Measurements from ENCODE around the gene DUSP14. TPM values are rescaled to one million over a fixed set of nuclear protein-coding genes. Genes with fewer than 3 reads are reported as not detected.

DUSP14 gene
- polyA plus RNA-seq, 1 of the 3 experiments (the other 2 are of a cell fraction): 85.8 TPM

GRCh38 chr17:37458805-37459204 lies 30.9 kb upstream of the DUSP14 start:
- H3K9me3 ChIP-seq: no peaks in the 10 kb centered on the region
- H3K4me2 ChIP-seq: peak overlapping the region; percentile 29; the same call in 1 of the 2 replicates
- H3K9me2 ChIP-seq: no peaks in the 10 kb centered on the region
- H3K27ac ChIP-seq (ENCODE audit: low read depth in 2 of 2, low read length in 1 of 2): peak overlapping the region in 1 of 2 experiments; percentile 88; a peak in 2 of 4 replicates
- peaks cover 18% of the 10 kb centered on the region for H3F3A ChIP-seq (replicated peaks; ENCODE audit: insufficient read depth)
- H3K4me3 ChIP-seq (ENCODE audit: low read depth in 2 of 2, low read length in 1 of 2): no peak overlapping the region
- peaks cover 4% of the 10 kb centered on the region; the same call in 1 of the 2 replicates for H4K20me1 ChIP-seq (ENCODE audit: insufficient read depth)
- no peaks in the 10 kb centered on the region for H3K27me3 ChIP-seq (ENCODE audit: insufficient read depth)
- TF ChIP-seq JUND (IDR thresholded peaks at IDR 0.05) (peak; percentile 66), MEF2A (IDR thresholded peaks at IDR 0.05; ENCODE audit: borderline replicate concordance, low read depth) (no peak), PBX3 (IDR thresholded peaks at IDR 0.05) (peak; percentile 76), FOSL2 (IDR thresholded peaks at IDR 0.05; ENCODE audit: borderline replicate concordance, low read depth) (peak; percentile 61; the same call in 1 of the 2 replicates), RXRA (IDR thresholded peaks at IDR 0.05; ENCODE audit: borderline replicate concordance, low read depth) (peak; percentile 61; the same call in 1 of the 2 replicates)
- H3K36me3 ChIP-seq (replicated peaks in 1 of 2; ENCODE audit: control insufficient read depth in 1 of 2, insufficient read depth in 2 of 2, low read length in 1 of 2): peaks cover 0 to 33% of the 10 kb centered on the region in 2 experiments
- H2AFZ ChIP-seq (ENCODE audit: low read depth): no peak overlapping the region
- no peak for DNase-seq
- ChIA-PET POLR2A (no interaction called here), CTCF (interaction anchor here (1.2 kb wide), 1 partner anchor 86 kb away, joined by 3 read pairs; no protein-coding TSS in a partner anchor)
- WGBS (ENCODE audit: low lambda C conversion rate): 64% methylated on average over 3 of the region's 3 CpGs
- no peaks in the 10 kb centered on the region; the same call in 1 of the 2 replicates for H3K79me2 ChIP-seq (ENCODE audit: insufficient read depth)
- H3K9ac ChIP-seq: no peak overlapping the region
- H3K4me1 ChIP-seq (ENCODE audit: control insufficient read depth in 1 of 2, insufficient read depth in 2 of 2, low read depth in 1 of 2, low read length in 1 of 2): no peaks in the 10 kb centered on the region

GRCh38 chr17:37461668-37462067 lies 28.0 kb upstream of the DUSP14 start:
- H3K9ac ChIP-seq: no peak overlapping the region
- H3K4me3 ChIP-seq (ENCODE audit: low read depth in 2 of 2, low read length in 1 of 2): no peak overlapping the region
- ChIA-PET POLR2A (no interaction called here), CTCF (no interaction called here)
- 0 out of 4 replicates have a peak, but pooled peaks cover 0 to 5% of the 10 kb centered on the region in 2 experiments for H3K4me1 ChIP-seq (ENCODE audit: control insufficient read depth in 1 of 2, insufficient read depth in 2 of 2, low read depth in 1 of 2, low read length in 1 of 2)
- H3K4me2 ChIP-seq: no peak overlapping the region
- H4K20me1 ChIP-seq (ENCODE audit: insufficient read depth): peaks cover 4% of the 10 kb centered on the region; the same call in 1 of the 2 replicates
- no peaks in the 10 kb centered on the region for H3K9me3 ChIP-seq
- H3K27me3 ChIP-seq (ENCODE audit: insufficient read depth): no peaks in the 10 kb centered on the region
- H3K27ac ChIP-seq (ENCODE audit: low read depth in 2 of 2, low read length in 1 of 2): peak overlapping the region in 1 of 2 experiments; percentile 25; a peak in 2 of 4 replicates
- no peaks in the 10 kb centered on the region for H3K9me2 ChIP-seq
- H3K79me2 ChIP-seq (ENCODE audit: insufficient read depth): no peaks in the 10 kb centered on the region; the same call in 1 of the 2 replicates
- H3F3A ChIP-seq (replicated peaks; ENCODE audit: insufficient read depth): peaks cover 38% of the 10 kb centered on the region
- WGBS (ENCODE audit: low lambda C conversion rate): 63% methylated on average over 3 of the region's 3 CpGs
- H2AFZ ChIP-seq (ENCODE audit: low read depth): no peak overlapping the region
- no peak for TF ChIP-seq CHD2 (IDR thresholded peaks at IDR 0.05; ENCODE audit: low read length, partially characterized antibody)
- no peak for TF ChIP-seq EP300 (IDR thresholded peaks at IDR 0.05; ENCODE audit: borderline replicate concordance in 1 of 2, low read depth in 1 of 2, low read length in 1 of 2)
- no peak for TF ChIP-seq ELF1 (IDR thresholded peaks at IDR 0.05)
- TF ChIP-seq YY1 (IDR thresholded peaks at IDR 0.05; ENCODE audit: low read depth): no peak
- no peak for TF ChIP-seq SIN3A (IDR thresholded peaks at IDR 0.05; ENCODE audit: borderline replicate concordance, low read depth, low read length)
- H3K36me3 ChIP-seq (replicated peaks in 1 of 2; ENCODE audit: control insufficient read depth in 1 of 2, insufficient read depth in 2 of 2, low read length in 1 of 2): peaks cover 0 to 42% of the 10 kb centered on the region in 2 experiments
- DNase-seq: no peak

- peaks cover 3 to 48% of the 10 kb centered on the region in 2 experiments for H3K36me3 ChIP-seq (replicated peaks in 1 of 2; ENCODE audit: control insufficient read depth in 1 of 2, insufficient read depth in 2 of 2, low read length in 1 of 2)
- H3K79me2 ChIP-seq (ENCODE audit: insufficient read depth): no peaks in the 10 kb centered on the region; the same call in 1 of the 2 replicates
- no peaks in the 10 kb centered on the region for H3K9me3 ChIP-seq
- no peak overlapping the region for H3K4me3 ChIP-seq (ENCODE audit: low read depth in 2 of 2, low read length in 1 of 2)
- ChIA-PET CTCF (no interaction called here), POLR2A (no interaction called here)
- H3F3A ChIP-seq (replicated peaks; ENCODE audit: insufficient read depth): peaks cover 38% of the 10 kb centered on the region
- H3K4me1 ChIP-seq (ENCODE audit: control insufficient read depth in 1 of 2, insufficient read depth in 2 of 2, low read depth in 1 of 2, low read length in 1 of 2): 0 out of 4 replicates have a peak, but pooled peaks cover 0 to 5% of the 10 kb centered on the region in 2 experiments
- DNase-seq: no peak
- H3K27me3 ChIP-seq (ENCODE audit: insufficient read depth): no peaks in the 10 kb centered on the region
- no peaks in the 10 kb centered on the region for H3K9me2 ChIP-seq
- 99% methylated on average over 5 of the region's 5 CpGs for WGBS (ENCODE audit: low lambda C conversion rate)
- H4K20me1 ChIP-seq (ENCODE audit: insufficient read depth): peaks cover 4% of the 10 kb centered on the region; the same call in 1 of the 2 replicates
- H3K27ac ChIP-seq (ENCODE audit: low read depth in 2 of 2, low read length in 1 of 2): no peak overlapping the region
- no peak overlapping the region for H2AFZ ChIP-seq (ENCODE audit: low read depth)
- no peak overlapping the region for H3K9ac ChIP-seq
- no peak overlapping the region for H3K4me2 ChIP-seq
- TF ChIP-seq GATA2 (CRISPR knock-in tag; IDR thresholded peaks at IDR 0.05) (no peak), FOXM1 (IDR thresholded peaks at IDR 0.05; ENCODE audit: low read depth) (no peak), REST (IDR thresholded peaks at IDR 0.05; ENCODE audit: low read depth, low read length) (no peak), MXI1 (IDR thresholded peaks at IDR 0.05; ENCODE audit: low read depth, low read length) (no peak), RAD21 (IDR thresholded peaks at IDR 0.05; ENCODE audit: low read length) (no peak), JUND (IDR thresholded peaks at IDR 0.05) (no peak), TAF1 (IDR thresholded peaks at IDR 0.05; ENCODE audit: borderline replicate concordance, low read depth, low read length) (no peak), SIN3A (IDR thresholded peaks at IDR 0.05; ENCODE audit: borderline replicate concordance, low read depth, low read length) (no peak), RXRA (IDR thresholded peaks at IDR 0.05; ENCODE audit: borderline replicate concordance, low read depth) (no peak), NRF1 (IDR thresholded peaks at IDR 0.05; ENCODE audit: low read depth, low read length) (no peak), FOXJ3 (CRISPR knock-in tag; IDR thresholded peaks at IDR 0.05) (no peak), RCOR1 (IDR thresholded peaks at IDR 0.05; ENCODE audit: low read length) (no peak)
Observed at GRCh38 chr17:37462492-37462891, 27.2 kb upstream of the DUSP14 start.
